Measurements from ENCODE around the gene CAP2.
"Not testable (repeated sequence)": the region's sequence is repeated elsewhere in the genome, so short reads cannot be mapped to it uniquely, and the experiment has no call there.

CAP2 gene

GRCh38 chr6:17396256-17396655 lies 2.9 kb downstream of the CAP2 start:
- no peak for DNase-seq (ENCODE audit: low read depth, low spot score)

- DNase-seq (ENCODE audit: low read depth, low spot score), result no peak
Observed at GRCh38 chr6:17397764-17398194, 4.4 kb downstream of the CAP2 start.

GRCh38 chr6:17405181-17405943 lies 12.0 kb downstream of the CAP2 start:
- DNase-seq (ENCODE audit: low read depth, low spot score), result not testable (repeated sequence)

- no peak for DNase-seq (ENCODE audit: low read depth, low spot score)
Observed at GRCh38 chr6:17405944-17406245, 12.5 kb downstream of the CAP2 start.

- DNase-seq (ENCODE audit: low read depth, low spot score), result no peak
Observed at GRCh38 chr6:17408081-17408480, 14.7 kb downstream of the CAP2 start.

GRCh38 chr6:17410281-17410680 lies 16.9 kb downstream of the CAP2 start:
- no peak for DNase-seq (ENCODE audit: low read depth, low spot score)

GRCh38 chr6:17413313-17413750 lies 19.9 kb downstream of the CAP2 start:
- DNase-seq (ENCODE audit: low read depth, low spot score), result peak; percentile 58

GRCh38 chr6:17414395-17414794 lies 21.0 kb downstream of the CAP2 start:
- DNase-seq (ENCODE audit: low read depth, low spot score), result not testable (repeated sequence)

- peak; percentile 39 for DNase-seq (ENCODE audit: low read depth, low spot score)
Observed at GRCh38 chr6:17415321-17415720, 21.9 kb downstream of the CAP2 start.

GRCh38 chr6:17416806-17417205 lies 23.4 kb downstream of the CAP2 start:
- DNase-seq (ENCODE audit: low read depth, low spot score), result no peak

GRCh38 chr6:17417817-17418216 lies 24.4 kb downstream of the CAP2 start:
- DNase-seq (ENCODE audit: low read depth, low spot score), result peak; percentile 97

- peak; percentile 79 for DNase-seq (ENCODE audit: low read depth, low spot score)
Observed at GRCh38 chr6:17418281-17419188, 25.1 kb downstream of the CAP2 start.

- no peak for DNase-seq (ENCODE audit: low read depth, low spot score)
Observed at GRCh38 chr6:17419189-17419575, 25.8 kb downstream of the CAP2 start.

GRCh38 chr6:17420368-17420767 lies 27.0 kb downstream of the CAP2 start:
- no peak for DNase-seq (ENCODE audit: low read depth, low spot score)

GRCh38 chr6:17421406-17421805 lies 28.0 kb downstream of the CAP2 start:
- no peak for DNase-seq (ENCODE audit: low read depth, low spot score)

GRCh38 chr6:17423026-17423425 lies 29.6 kb downstream of the CAP2 start:
- DNase-seq (ENCODE audit: low read depth, low spot score), result peak; percentile 84

- no peak for DNase-seq (ENCODE audit: low read depth, low spot score)
Observed at GRCh38 chr6:17427062-17427461, 33.7 kb downstream of the CAP2 start.

- no peak for DNase-seq (ENCODE audit: low read depth, low spot score)
Observed at GRCh38 chr6:17427617-17428016, 34.2 kb downstream of the CAP2 start.

- DNase-seq (ENCODE audit: low read depth, low spot score), result peak; percentile 42
Observed at GRCh38 chr6:17428595-17429120, 35.3 kb downstream of the CAP2 start.

GRCh38 chr6:17429383-17430061 lies 36.1 kb downstream of the CAP2 start:
- DNase-seq (ENCODE audit: low read depth, low spot score), result peak; percentile 27

- DNase-seq (ENCODE audit: low read depth, low spot score), result peak; percentile 44
Observed at GRCh38 chr6:17431581-17431980, 38.2 kb downstream of the CAP2 start.

GRCh38 chr6:17432356-17432755 lies 39.0 kb downstream of the CAP2 start:
- no peak for DNase-seq (ENCODE audit: low read depth, low spot score)
